AG10803 (cell line): ENCODE data around the gene HNRNPU.

Source experiments
- DNase-seq: peaks from one replicate; pipeline ENCODE4 v3.0.0; 2010; ENCODE audit warnings: low read depth
- H3K4me3 ChIP-seq: 2 replicates; pipeline ENCODE4 v1.5.1; 2011; ENCODE audit warnings: mild to moderate bottlenecking, low read length, control low read depth
- TF ChIP-seq, protein P1 (sequence below): conservative IDR thresholded peaks from 2 replicates; pipeline ENCODE4 v1.5.1; 2011; ENCODE audit warnings: mild to moderate bottlenecking, low read length, control low read depth, inconsistent platforms

Gene HNRNPU

DNA sequence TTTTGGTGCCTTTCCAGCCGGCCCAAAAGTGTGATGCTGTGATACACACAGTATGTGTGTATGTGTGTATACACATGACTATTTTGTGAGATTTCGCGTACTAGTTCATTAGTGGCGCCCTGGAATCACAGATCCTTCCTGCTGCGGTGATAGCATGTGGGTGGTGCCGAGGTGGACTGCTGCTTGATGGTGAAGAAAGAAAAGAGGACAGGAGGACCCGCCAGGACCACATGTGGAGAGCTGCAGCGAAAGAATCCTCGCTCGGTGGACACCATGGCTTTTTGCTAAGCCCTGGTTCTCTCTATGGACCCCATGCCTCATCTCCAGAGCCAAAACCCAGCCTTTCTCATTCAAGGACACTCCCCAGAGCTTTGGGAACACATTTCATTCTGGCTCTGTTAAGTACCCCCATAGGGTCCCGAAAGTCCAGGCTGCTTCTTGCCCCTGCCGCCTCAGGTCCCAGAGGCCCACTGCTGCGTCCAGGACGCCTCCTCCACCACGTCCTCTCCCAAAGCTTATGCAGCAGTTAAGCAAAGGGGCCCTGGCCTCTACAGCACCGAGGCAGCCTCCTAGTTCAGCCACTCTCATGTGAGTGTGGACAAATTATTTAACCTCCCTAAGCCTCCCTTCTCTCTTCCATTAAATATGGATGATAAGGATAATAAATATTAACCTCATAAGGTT lies 61.6 kb downstream of the HNRNPU start:
- TF ChIP-seq, protein P1, sequence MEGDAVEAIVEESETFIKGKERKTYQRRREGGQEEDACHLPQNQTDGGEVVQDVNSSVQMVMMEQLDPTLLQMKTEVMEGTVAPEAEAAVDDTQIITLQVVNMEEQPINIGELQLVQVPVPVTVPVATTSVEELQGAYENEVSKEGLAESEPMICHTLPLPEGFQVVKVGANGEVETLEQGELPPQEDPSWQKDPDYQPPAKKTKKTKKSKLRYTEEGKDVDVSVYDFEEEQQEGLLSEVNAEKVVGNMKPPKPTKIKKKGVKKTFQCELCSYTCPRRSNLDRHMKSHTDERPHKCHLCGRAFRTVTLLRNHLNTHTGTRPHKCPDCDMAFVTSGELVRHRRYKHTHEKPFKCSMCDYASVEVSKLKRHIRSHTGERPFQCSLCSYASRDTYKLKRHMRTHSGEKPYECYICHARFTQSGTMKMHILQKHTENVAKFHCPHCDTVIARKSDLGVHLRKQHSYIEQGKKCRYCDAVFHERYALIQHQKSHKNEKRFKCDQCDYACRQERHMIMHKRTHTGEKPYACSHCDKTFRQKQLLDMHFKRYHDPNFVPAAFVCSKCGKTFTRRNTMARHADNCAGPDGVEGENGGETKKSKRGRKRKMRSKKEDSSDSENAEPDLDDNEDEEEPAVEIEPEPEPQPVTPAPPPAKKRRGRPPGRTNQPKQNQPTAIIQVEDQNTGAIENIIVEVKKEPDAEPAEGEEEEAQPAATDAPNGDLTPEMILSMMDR, result no peak
- no peak overlapping the region for H3K4me3 ChIP-seq
- DNase-seq, result no peak

DNA sequence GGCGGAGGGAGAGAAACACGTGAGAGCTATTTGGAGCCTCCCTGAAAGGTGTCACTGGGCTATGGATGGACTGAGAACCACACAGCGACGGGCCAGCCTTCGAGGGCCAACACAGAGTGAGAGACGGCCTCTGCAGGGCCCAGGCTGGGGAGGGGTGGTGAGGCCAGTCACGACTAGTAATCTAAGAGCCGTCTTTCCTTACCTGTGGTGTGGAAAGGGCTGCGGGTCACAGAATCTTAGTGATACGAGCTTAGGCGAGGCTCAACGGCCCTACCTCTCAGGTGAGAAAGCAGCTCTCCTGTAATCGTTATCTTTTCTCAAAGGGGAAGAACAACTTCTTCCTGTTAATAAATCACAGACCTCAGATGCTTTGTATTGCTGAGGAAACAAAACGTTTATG lies 62.3 kb downstream of the HNRNPU start:
- TF ChIP-seq, protein P1, result no peak
- H3K4me3 ChIP-seq, result no peak overlapping the region
- no peak for DNase-seq

DNA sequence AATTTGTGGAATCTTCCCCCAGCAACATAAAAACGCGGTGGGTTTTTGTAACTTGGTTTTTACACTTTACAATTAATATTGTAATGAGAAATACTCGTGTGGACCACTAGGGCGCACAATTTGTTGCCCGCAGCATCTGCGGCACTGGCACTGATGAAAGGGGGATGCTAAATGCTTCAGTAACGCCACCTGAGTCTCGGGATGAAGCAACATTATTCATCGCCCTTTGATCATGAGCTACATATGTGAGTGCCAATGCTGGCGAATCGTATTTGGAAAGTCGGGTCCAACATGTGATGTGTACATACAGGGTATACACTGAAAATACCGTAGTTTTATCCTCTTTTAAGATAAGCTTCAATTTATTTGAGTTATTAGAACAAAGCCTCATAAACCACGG lies 63.1 kb downstream of the HNRNPU start:
- peak; percentile 26 for DNase-seq
- TF ChIP-seq, protein P1, result peak; percentile 64
- no peak overlapping the region for H3K4me3 ChIP-seq

GRCh38 chr1:244800821-244801220 lies 63.5 kb downstream of the HNRNPU start:
- TF ChIP-seq, protein P1, result no peak
- no peak overlapping the region for H3K4me3 ChIP-seq
- no peak for DNase-seq
